Activated T-cell treated with anti-CD3 and anti-CD28 coated beads, Interleukin-2, amount 50 U/mL, for 24 hours (primary cell): ENCODE measurements around the gene CHAD.
A peak's percentile ranks its signal among the peaks of the same experiment; 100 is the strongest.
"Not testable (repeated sequence)": the region's sequence is repeated elsewhere in the genome, so short reads cannot be mapped to it uniquely, and the experiment has no call there.

Source experiments
- DNase-seq: peaks from one replicate; pipeline ENCODE4 v3.0.0-alpha.2; 2020
- H3K27ac Mint-ChIP-seq: 2 replicates; pipeline ENCODE4 v1.8.0; 2020; ENCODE audit warnings: mild to moderate bottlenecking, mixed read lengths
- H3K27me3 Mint-ChIP-seq: 2 replicates; pipeline ENCODE4 v1.8.0; 2020; ENCODE audit warnings: mixed read lengths
- H3K36me3 Mint-ChIP-seq: 2 replicates; pipeline ENCODE4 v1.8.0; 2020; ENCODE audit warnings: low read depth, mixed read lengths
- H3K4me1 Mint-ChIP-seq: 2 replicates; pipeline ENCODE4 v1.8.0; 2020; ENCODE audit warnings: low read depth, mixed read lengths
- H3K4me3 Mint-ChIP-seq: 2 replicates; pipeline ENCODE4 v1.8.0; 2020; ENCODE audit warnings: mild to moderate bottlenecking, moderate library complexity, mixed read lengths
- H3K9me3 Mint-ChIP-seq: 2 replicates; pipeline ENCODE4 v1.8.0; 2020; ENCODE audit warnings: mixed read lengths

The CHAD gene

DNA sequence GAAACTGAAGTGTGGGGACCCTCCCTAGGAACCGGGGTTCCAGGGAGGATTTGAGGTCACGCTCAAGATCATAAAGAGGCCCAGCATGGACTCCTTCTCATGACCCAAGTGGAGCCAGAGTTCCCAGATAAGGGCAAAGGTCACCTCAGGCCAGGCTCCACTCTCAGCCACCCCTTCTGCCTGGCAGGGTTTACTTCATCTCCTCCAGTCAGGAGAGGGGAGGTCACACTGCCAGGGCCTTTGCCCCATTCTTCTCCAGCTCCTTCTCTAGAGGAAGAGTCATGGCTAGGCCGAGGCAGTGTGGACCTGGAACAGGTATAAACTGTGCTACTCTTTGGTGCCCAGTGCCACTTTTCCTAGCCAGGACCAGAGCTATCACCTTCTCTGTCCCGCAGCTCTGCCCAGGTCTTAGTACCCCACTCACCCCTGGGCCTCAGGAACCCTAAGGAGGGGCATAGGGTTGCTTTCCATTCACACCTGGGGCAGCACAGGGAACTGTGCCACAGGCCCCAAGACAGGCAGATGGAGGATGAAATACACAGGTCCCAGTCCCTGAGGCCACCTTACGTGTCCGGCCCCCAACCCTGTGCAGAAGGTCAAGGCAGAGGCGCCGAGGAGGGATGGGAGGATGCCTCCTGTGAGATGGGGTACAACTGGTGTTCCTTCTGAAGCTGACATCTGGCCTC lies 43.5 kb downstream of the CHAD start:
- DNase-seq = no peak
- no peaks in the 10 kb centered on the region for H3K27me3 Mint-ChIP-seq
- H3K27ac Mint-ChIP-seq = no peak overlapping the region
- no peaks in the 10 kb centered on the region for H3K9me3 Mint-ChIP-seq
- peaks cover 39% of the 10 kb centered on the region for H3K4me1 Mint-ChIP-seq
- no peaks in the 10 kb centered on the region for H3K36me3 Mint-ChIP-seq
- peak overlapping the region; percentile 76 for H3K4me3 Mint-ChIP-seq

- H3K27me3 Mint-ChIP-seq = no peaks in the 10 kb centered on the region
- H3K27ac Mint-ChIP-seq = no peak overlapping the region
- DNase-seq = no peak
- no peak overlapping the region for H3K4me3 Mint-ChIP-seq
- H3K9me3 Mint-ChIP-seq = no peaks in the 10 kb centered on the region
- no peaks in the 10 kb centered on the region for H3K36me3 Mint-ChIP-seq
- H3K4me1 Mint-ChIP-seq = peaks cover 39% of the 10 kb centered on the region
These were observed 44.3 kb downstream of the CHAD start for GRCh38 chr17:50424246-50424995.

DNA sequence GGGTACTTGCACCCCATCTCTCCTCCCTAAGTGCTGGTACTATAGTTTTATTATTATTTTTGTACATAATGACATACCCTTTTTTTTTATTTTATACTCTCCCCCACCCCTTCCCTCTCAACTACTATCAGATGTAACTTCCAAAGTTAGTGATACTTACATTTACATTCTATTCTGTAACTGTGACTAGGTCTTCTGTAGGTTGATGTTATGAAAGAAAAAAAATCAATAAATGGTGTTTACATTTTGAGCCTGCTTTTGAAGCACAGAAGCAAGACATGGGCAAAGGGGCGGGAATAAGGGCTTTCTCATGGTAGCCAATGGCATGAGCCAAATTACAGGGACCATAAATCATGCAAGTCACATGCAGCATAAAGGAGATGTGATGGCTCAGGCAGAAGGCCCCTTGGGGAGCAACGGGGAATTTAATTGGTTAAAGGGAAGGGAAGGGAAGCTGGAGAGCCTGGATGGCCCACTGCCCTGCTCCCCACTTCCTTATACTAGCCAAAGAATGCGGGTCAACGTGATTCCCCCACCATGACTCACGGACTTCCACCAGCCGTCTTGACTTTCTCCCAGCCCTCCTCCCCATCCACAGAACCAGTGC lies 45.0 kb downstream of the CHAD start:
- peaks cover 38% of the 10 kb centered on the region for H3K4me1 Mint-ChIP-seq
- H3K27ac Mint-ChIP-seq = no peak overlapping the region
- H3K4me3 Mint-ChIP-seq = no peak overlapping the region
- no peaks in the 10 kb centered on the region for H3K36me3 Mint-ChIP-seq
- H3K9me3 Mint-ChIP-seq = peaks cover 5% of the 10 kb centered on the region
- no peak for DNase-seq
- H3K27me3 Mint-ChIP-seq = no peaks in the 10 kb centered on the region

GRCh38 chr17:50422738-50423137 lies 45.9 kb downstream of the CHAD start:
- H3K9me3 Mint-ChIP-seq = peaks cover 5% of the 10 kb centered on the region
- no peak overlapping the region for H3K27ac Mint-ChIP-seq
- no peaks in the 10 kb centered on the region for H3K36me3 Mint-ChIP-seq
- no peak overlapping the region for H3K4me3 Mint-ChIP-seq
- H3K4me1 Mint-ChIP-seq = peaks cover 36% of the 10 kb centered on the region
- H3K27me3 Mint-ChIP-seq = no peaks in the 10 kb centered on the region
- no peak for DNase-seq

DNA sequence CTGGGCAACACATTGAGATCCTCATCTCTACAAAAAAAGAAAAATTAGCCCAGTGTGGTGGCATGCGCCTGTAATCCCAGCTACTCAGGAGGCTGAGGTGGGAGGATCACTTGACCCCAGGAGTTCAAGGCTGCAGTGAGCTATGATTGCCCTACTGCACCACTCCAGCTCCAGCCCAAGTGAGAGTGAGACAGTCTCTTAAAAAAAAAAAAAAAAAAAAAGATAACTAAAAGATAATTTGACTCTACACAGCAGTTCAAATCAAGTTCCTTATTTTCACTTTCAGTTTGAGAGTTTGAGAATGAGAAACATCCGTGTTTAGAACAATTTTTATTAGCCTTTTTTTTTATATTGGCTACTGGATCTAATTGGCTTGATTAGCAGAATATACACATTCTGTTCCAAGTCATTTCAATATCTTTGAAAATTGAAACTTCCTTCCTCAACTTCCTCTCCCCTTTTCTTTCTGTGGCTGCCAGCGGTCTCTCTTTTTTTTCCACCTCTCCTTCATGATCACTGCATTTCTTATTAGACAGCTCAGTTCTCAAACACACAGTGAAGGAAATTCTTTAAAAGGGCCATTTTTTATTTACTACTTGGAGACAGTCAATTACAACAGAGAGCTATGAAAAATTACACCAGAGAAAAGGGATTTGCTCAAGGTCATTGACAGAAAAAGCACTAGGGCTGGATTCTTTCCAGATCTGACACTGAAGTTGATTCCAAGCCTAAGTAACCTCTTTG lies 47.2 kb downstream of the CHAD start:
- Mint-ChIP-seq H3K27me3 (no peaks in the 10 kb centered on the region), H3K4me3 (peak overlapping the region; percentile 66), H3K36me3 (no peaks in the 10 kb centered on the region), H3K9me3 (peaks cover 5% of the 10 kb centered on the region), H3K27ac (peak overlapping the region; percentile 88), H3K4me1 (peaks cover 23% of the 10 kb centered on the region)
- no peak for DNase-seq

DNA sequence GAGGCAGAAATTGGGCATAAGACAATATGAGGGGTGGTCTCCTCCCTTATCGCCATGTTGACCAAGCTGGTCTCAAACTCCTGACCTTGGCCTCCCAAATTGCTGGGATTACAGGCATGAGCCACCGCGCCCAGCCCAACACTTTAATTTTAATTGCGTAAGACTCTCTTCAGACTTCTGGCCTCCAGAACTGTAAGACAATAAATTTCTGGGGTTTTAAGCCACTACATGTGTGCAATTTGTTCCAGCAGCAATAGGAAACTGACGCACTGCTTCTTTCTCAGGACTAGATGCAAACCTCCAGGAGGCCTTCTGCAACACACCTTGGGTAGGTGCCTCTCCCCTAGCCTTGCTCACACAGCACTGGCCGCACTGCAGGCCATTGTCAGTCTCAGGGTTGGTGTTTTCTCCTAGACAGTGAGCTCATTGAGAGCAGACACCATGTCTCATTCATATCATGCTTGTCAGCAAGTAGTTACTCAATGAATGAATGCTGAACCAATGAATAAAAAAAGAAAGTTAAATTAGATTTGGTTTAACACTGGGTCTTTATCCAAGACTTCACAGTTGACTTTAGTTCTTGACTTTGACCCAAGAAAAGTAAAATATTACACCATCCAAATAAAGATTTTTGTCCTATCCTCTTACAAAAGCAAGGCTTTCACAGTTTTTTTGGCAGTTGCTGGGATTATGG lies 48.1 kb downstream of the CHAD start:
- peaks cover 5% of the 10 kb centered on the region for H3K9me3 Mint-ChIP-seq
- H3K36me3 Mint-ChIP-seq = no peaks in the 10 kb centered on the region
- peak overlapping the region; percentile 88 for H3K27ac Mint-ChIP-seq
- no peaks in the 10 kb centered on the region for H3K27me3 Mint-ChIP-seq
- H3K4me3 Mint-ChIP-seq = peak overlapping the region; percentile 66
- peaks cover 20% of the 10 kb centered on the region for H3K4me1 Mint-ChIP-seq
- no peak for DNase-seq

DNA sequence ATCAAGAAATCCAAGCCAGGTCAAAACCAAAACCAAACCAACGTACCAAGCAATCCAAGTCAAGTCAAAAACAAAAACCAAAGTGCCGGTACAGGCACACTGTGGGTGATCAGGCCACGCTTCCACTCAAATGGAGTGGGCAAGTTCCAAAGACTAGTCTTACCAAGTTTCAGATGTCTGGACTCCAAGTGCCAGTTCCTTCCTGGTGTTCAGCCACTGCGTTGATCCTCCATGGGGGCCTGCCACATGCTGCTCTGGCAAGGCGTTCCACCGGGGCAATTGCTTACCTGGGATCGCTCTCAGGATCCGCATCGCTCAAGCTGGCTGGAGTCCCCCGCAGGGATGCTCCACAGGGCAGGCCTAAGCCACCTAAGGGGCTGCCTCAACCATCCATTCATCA lies 49.1 kb downstream of the CHAD start:
- not testable (repeated sequence) for DNase-seq, H3K27ac Mint-ChIP-seq, H3K27me3 Mint-ChIP-seq, H3K36me3 Mint-ChIP-seq, H3K9me3 Mint-ChIP-seq, H3K4me3 Mint-ChIP-seq
- H3K4me1 Mint-ChIP-seq = peaks cover 15% of the 10 kb centered on the region

GRCh38 chr17:50414808-50415207 lies 53.9 kb downstream of the CHAD start:
- Mint-ChIP-seq H3K4me1 (no peaks in the 10 kb centered on the region), H3K27ac (no peak overlapping the region), H3K4me3 (no peak overlapping the region)

More at GRCh38 chr17:50414808-50415207, 53.9 kb downstream of the CHAD start:
- DNase-seq = no peak
- Mint-ChIP-seq H3K36me3 (no peaks in the 10 kb centered on the region), H3K27me3 (no peaks in the 10 kb centered on the region), H3K9me3 (peaks cover 5% of the 10 kb centered on the region)
